Stimulated activated CD8-positive, alpha-beta memory T cell treated with anti-CD3 and anti-CD28 coated beads, Interleukin-7, amount 100 ng/mL, for 1 hour (primary cell): ENCODE data around the gene KIF19.

ENCODE experiments used
- DNase-seq, 2 donors: peaks; one replicate each; pipeline ENCODE4 v3.0.0-alpha.2; 2020; ENCODE audit warnings: low read depth in 2 of 2

KIF19 gene

DNA sequence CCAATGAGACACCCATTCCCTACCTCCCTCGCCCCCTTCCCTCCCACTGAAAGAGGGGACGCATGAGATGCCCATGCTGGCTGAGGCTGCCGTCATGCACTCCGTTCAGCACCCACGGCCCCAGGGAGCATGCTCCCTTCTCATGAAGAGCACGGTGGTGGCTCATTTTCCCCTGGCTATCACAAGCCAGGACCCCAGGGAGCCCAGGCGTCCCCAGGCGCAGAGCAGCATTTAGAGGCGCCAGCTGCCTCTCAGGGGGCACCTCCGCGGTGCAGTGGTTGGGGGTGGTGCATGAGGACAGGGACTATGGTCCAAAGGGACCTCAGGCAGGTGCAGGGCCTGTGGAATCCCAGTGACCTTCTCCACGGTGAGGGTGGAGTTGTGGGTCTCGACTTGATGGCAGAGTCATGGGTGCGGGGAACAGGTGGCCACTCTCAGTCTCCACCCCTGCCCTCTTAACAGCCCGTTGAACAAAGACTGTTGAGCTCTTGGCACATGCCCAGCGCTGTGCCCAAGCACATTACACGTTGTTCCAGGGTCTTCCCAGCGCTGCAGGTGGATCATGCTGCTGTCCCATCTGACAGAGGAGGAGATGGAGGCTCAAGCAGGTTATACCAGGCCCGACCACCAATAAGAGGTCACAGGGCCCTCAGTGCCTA lies 13.6 kb downstream of the KIF19 start:
- DNase-seq, result no peak

DNA sequence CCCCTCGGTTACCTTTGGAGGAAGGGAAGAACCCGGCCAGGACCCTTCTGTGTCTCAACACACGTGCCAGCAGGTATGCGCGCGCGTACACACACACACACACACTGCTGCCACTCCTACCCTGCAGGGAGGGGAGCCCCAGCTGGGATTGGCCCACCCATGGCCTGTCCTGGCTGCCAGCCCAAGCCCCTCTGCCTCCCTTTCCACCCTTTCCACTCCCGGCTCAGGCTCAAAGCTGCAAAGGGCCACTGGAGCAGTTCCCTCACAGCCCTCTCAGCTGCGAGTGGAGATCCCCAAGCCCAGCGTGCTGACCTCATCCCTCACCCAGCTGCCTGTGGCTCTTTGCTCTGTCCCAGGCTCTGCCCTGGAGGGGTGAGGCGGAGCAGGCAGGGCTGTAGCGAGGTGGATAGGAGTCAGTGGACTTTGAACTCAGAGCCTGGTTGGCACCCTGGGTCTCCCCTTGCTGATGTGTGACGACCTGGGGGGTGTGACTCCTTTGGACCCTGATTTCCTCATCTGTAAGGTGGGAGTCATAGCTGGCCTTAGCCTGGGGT lies 14.5 kb downstream of the KIF19 start:
- no peak for DNase-seq

DNA sequence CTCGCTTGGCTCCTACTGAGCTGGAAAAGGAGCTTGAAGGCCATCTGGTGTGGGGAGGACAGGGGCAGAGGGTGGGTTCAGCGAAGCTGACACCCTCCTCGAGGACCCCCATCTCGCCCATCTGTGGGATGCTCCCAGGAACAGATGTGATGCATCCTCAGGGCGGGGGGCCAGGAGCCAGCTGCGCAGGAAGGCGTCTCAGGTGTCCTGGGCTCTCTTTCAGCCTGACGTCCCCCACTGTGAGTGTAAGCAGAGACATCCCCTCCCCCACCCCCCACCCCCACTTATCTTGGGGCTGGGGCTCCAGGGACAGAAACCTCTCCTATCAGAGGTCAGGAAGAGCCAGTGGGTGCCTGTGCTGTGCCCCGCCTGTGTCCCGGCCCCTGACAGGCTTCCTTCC lies 16.2 kb downstream of the KIF19 start:
- no peak for DNase-seq

GRCh38 chr17:74343121-74343520 lies 17.1 kb downstream of the KIF19 start:
- no peak for DNase-seq

DNA sequence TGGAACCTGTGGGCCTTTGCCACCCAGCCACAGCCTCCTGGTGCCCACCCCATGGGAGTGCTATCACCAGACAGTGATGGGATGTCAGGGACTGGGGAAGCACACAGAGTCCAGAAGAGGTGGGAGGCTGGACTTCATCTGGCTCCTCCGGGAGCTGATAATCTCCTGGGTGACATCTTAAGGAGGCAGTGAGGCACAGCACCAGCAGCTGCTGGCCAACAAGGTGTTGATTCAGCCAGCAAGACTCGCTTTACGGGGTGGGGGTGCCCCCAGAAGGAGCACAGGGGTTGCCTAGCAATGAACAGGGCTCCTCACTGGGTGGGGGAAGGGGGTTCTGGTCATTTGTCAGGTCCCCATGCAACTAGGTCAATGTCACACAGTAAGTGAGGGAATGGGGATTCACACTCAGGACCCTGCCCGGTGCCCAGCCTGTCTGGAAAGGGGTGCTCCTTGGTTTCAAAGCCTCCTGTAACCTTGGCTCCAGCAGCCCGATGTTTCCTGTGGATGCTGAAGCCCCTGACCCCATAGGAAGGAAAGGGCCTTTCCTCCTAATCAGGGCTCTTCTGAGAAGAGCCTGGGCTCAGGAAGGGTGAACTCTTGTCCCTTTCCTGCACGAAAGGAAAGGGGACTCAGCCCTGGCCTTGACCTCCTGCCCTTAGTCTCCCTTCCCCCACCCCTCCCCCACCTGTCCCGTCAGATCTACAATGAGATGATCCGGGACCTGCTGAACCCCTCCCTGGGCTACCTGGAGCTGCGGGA lies 17.7 kb downstream of the KIF19 start:
- no peak for DNase-seq

DNA sequence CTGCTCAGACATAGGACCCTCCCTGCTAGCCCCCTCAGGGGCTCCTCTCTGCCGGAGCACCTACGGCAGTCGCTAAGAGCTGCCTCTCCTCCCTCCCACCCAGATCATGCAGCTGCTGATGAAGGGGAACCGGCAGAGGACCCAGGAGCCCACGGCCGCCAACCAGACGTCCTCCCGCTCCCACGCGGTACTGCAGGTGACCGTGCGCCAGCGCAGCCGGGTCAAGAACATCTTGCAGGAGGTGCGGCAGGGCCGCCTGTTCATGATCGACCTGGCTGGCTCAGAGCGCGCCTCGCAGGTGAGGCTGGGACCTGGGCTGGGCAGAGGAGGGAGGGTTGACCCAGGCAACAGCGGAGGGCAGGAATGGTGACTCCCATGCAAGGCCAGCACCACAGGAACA lies 18.6 kb downstream of the KIF19 start:
- no peak for DNase-seq

DNA sequence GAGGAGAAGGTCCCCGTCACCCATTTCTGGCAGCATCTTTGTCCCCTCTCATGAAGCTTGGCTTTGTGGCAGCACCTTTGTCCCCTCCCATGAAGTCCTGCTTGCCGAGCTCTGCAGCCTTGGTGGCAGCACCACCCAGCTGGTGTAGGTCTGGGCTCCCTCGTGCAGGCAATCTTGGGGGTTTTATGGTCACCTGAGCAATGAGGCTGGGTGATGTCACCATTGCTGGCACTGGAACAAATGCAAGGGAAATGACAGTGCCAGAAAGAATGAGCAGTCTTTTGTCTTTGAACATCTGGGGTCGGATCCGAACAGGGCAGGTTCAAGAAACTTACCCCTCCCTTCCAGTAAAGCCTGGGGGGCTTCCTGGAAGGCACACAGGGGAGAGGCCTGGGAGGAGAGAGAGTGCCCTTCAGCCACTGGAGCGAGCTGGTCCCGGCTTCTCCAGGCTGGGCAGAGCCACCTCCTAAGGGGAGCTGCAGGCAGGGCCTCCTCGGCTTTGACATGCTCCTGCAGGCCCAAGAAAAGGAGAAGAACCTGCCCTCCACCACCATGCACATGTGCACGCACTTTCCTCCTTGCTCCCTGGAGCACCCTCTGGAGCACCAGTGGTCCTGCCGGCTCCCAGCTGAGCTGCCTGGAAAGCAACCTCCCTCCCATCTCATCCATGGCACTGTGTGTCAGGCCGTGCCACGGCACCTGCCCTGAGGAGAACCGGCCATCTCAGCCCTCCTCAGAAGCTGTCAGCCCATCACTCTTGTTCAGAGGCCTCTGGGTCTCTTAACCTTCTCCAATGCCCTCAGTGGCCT lies 19.6 kb downstream of the KIF19 start:
- no peak for DNase-seq

- no peak for DNase-seq
Measured at GRCh38 chr17:74347646-74348045, 21.6 kb downstream of the KIF19 start.

DNA sequence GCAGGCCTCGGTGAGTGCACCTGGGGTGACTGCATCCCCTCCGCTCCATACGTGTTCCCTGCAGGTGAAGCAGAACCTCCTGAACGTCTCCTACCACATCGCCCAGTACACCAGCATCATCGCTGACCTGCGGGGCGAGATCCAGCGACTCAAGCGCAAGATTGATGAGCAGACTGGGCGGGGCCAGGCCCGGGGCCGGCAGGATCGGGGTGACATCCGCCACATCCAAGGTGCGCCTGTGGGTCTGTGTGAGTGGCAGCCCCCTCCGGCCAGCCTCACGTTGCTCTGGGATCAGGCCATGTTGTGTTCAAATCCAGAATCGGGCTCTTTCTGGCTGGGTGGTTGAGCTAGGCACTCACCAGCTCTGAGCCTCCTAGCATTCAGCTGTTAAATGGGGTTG lies 23.1 kb downstream of the KIF19 start:
- DNase-seq, result no peak

DNA sequence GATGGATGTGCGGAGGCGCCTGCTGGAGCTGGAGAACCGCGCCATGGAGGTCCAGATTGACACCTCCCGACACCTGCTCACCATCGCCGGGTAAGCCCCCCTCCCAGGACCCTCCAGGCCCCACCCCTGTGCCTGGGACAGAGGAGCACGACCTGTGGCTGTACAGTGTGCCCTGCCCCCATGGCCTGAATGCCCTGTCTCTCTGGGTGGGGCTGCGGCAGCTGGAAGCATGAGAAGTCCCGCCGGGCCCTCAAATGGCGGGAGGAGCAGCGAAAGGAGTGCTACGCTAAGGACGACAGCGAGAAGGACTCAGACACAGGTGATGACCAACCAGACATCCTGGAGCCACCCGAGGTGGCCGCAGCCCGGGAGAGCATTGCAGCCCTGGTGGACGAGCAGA lies 24.5 kb downstream of the KIF19 start:
- DNase-seq, result no peak

DNA sequence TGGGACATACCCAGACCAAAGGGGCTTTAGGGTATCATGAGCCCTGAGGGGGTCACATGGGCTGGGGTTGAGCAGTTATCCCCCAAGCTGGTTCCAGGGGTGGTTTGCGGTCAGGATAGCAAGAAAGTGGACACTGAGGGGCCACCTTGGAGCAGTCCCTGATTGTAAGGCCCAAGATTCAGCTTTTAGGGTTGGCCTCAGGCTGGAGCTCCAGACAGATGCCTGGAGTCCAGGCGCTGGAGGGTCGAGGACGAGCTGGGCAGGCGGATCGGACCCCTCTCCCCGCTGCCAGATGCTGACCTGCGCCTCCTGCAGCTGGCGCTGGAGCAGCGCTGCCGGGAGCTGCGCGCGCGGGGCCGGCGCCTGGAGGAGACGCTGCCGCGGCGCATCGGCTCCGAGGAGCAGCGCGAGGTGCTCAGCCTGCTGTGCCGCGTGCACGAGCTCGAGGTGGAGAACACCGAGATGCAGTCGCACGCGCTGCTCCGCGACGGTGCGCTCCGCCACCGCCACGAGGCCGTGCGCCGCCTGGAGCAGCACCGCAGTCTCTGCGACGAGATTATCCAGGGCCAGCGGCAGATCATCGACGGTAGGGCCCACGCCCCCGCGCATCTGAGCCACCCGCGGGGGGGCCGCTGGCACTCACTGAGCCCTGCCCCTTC lies 25.7 kb downstream of the KIF19 start:
- no peak for DNase-seq

GRCh38 chr17:74353446-74354060 lies 27.5 kb downstream of the KIF19 start:
- no peak for DNase-seq

DNA sequence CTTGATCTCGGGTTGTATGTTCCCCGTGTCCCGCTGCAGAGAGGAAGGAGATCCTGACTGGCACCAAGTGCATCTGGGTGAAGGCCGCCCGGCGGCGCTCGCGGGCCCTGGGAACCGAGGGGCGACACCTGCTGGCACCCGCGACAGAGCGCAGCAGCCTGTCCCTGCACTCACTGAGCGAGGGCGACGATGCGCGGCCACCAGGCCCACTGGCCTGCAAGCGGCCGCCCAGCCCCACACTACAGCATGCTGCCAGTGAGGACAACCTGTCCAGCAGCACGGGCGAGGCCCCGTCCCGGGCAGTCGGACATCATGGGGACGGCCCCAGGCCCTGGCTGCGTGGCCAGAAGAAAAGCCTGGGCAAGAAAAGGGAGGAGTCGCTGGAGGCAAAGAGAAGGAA lies 28.1 kb downstream of the KIF19 start:
- peak in 1 of 2 donors; percentile 22 for DNase-seq

DNA sequence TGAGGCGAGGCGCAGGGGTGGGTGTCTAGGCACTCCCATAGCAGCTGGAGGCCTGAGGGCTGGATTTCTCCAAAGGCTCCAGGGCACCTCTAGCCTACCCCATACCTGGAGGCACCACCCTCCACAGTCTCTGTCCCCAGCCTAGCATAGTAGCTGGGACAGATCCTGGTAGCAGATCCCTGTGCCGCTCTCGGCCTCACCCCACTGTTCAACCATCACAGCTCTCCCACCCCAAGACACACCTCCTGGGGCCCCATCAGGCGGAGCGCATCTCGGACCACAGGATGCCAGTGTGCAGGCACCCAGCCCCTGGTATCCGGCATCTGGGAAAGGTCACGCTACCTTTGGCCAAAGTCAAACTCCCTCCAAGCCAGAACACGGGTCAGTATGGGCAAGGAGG lies 28.5 kb downstream of the KIF19 start:
- DNase-seq, result no peak

DNA sequence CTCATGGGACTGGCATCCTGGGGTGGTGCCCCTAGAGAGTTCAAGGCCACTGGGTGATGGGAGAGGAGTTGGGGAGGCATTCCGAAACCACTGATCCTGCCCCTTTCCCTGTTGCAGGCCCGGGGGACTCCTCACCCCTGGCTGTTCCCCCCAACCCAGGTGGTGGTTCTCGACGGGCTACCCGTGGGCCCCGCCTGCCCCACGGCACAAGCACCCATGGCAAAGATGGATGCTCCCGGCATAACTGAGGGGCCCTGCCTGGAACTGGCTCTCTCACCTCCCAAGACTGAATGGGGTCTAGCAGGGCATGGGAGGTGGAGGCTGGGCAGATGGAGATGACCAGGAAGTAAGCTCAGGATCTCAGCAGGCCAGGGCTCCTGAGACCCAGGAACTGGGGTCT lies 29.0 kb downstream of the KIF19 start:
- DNase-seq, result no peak

DNA sequence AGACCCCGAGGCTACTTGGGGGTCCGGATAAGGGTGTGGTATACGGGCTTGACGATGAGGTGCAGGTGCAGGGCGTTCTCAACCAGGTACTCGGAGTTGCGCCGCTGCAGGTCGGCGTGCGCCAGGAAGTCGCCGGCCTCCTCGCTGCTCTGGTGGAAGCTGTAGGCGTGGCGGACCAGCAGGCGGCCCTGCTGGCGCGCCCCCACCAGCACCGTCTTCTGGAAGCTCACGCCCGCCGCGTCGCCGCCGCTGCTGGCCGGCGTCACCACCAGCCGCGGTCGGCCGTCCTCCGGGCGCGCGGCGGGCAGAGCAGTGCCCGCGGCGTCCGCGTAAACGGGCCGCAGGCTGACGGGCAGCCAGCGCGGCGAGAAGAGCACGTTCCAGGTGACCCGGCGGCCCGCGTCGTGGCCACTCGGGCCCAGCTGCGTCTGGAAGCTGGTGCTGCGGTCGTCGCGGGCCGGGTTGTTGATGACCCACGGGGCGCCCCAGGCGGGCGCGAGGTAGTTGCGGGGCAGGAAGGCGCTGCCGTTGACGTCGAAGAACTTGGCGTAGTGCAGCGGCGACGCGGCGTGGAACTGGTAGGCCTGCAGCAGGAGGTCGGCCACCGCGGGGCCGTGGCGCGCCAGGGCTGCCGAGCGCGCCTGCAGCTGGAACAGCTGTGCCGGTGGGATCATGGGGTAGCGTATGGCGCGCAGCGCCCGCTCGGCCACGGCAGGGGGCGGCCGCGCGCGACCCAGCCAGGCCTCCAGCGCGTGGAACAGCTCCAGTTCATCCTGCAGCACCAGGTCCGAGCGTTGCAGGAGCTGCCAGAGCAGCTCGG lies 30.8 kb downstream of the KIF19 start:
- DNase-seq, result no peak

DNA sequence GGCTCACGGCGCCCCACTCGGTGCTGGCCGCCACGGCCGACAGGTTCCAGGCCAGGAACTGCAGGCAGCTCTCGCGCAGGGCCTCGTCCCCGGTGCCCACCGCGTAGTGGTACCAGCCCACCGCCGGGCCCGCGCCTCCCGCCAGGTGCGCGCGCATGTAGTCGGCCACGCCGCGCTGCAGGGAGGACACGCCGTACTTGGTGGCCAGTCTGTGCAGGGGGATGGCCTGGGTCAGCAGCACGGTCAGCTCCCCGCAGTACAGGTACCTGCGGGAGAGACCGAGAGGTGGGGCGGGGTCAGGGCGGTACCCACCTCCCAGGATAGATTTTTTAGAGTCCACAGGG lies 31.4 kb downstream of the KIF19 start:
- DNase-seq, result no peak

DNA sequence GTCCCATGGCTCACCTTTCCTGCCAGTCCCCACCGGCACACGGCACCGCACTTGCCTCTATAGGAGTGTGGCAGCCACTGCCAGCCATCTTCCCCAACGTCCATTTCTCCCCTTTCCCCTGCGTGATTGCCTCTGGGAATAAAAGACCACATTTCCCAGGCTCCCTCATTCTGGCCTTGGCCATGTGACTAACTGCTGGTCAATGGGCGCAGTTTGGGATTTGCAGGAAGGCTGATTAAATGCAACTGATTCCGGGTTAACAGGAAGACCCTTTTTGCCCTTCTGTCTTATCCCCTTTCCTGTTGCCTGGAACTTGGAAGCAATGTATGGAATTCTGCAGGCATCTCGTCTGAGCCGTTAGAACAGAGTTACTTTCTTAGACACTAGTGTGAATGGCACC lies 32.7 kb downstream of the KIF19 start:
- DNase-seq, result no peak

DNA sequence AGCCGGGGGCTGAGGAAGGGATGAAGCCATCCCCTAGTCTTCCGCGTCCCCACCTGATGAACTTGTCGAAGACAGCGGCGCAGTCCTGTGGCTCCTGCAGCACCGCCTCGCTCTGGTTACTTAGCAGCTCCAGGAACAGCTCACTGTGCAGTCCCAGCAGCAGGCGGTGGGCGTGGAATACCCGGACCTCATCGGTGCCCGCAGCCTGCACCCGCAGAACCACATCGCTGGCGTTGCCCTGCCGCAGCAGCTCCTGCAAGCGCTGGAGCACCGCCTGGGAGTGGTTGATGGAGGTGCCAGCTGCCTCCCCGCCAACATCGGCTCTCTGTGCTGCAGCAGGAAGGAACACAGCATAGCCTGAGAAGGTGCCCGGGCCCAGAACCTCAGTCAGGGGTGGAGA lies 33.9 kb downstream of the KIF19 start:
- DNase-seq, result no peak

GRCh38 chr17:74360899-74361229 lies 34.8 kb downstream of the KIF19 start:
- no peak for DNase-seq
